Measurements from ENCODE around the gene CYP2E1.
"Not testable (repeated sequence)": the region's sequence is repeated elsewhere in the genome, so short reads cannot be mapped to it uniquely, and the experiment has no call there.

The CYP2E1 gene

DNA sequence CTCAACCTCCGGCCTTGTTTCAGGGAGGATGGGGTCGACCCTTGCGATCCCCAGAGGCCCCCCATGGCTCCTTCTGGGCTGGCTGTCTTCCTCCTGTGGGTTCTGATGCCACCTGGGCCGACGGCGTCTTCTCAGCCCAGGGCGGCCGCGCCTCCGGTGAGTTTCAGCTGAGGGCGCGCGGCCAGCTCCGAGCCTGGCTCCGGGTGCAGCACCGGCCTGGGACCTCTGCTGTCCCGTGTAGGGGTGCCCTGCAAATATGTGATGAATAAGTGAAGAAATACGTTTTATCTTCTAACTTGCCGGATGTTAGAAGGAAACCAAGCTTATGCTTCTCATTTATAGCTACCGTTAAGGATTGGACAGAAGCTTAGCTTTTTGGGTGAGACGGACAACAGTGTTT is 42.6 kb downstream of the CYP2E1 start:
- not testable (repeated sequence) for H3K27me3 ChIP-seq (ENCODE audit: low read depth); H3K4me1 ChIP-seq; H3K4me3 ChIP-seq; DNase-seq (ENCODE audit: low spot score in 2 of 2); H3K9me3 ChIP-seq; H3K36me3 ChIP-seq (replicated peaks)
- in situ Hi-C loops (cut with MboI; ENCODE audit: low sequenced_read_pairs): loop anchor here (10.0 kb wide), 1 partner anchor 125 kb away; no protein-coding TSS in a partner anchor

DNA sequence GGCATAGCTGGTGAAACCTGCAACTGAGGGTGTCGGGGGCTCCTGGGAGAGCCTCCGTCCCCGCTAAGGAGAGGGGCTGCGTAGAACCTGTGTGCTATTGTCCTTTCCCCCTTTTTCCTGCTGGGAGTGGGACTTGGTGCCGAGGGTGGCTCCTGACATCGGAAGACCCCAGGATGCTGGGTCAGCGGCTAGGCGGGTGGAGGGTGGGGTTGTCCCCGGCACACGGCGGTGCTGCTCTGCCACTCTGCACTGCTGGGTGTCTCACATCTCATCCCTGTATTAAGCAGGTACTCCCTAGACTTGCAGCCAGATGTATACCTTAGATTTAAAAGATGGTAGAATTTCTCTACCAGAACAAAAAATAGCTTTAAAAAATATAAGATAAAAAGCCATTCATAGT is 44.9 kb downstream of the CYP2E1 start:
- not testable (repeated sequence) for H3K36me3 ChIP-seq (replicated peaks); H3K9me3 ChIP-seq; H3K4me1 ChIP-seq; H3K4me3 ChIP-seq; H3K27me3 ChIP-seq (ENCODE audit: low read depth); DNase-seq (ENCODE audit: low spot score in 2 of 2)
- in situ Hi-C loops (cut with MboI; ENCODE audit: low sequenced_read_pairs): loop anchor here (10.0 kb wide), 1 partner anchor 127 kb away; no protein-coding TSS in a partner anchor

DNA sequence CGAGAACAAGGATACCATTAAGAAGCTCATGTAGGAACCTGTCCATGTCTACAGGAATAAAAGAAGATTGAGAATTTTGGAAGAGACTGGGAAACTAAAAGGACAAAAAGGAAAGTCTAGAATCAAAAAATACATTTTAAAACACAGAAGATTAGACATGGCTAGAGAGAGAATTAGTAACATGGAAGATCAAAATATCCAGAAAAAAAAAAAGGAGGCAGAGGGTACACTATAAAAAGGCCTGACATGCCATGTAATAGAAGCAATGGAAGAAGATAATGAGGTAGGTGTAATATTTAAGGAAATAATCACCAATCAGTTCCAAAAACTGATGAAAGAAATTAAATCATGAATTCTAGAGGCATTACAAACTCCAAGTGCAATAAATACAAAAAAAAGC is 46.3 kb downstream of the CYP2E1 start:
- not testable (repeated sequence) for H3K9me3 ChIP-seq; H3K36me3 ChIP-seq (replicated peaks); H3K4me3 ChIP-seq; H3K27me3 ChIP-seq (ENCODE audit: low read depth); DNase-seq (ENCODE audit: low spot score in 2 of 2); H3K4me1 ChIP-seq
- in situ Hi-C loops (cut with MboI; ENCODE audit: low sequenced_read_pairs): loop anchor here (10.0 kb wide), 1 partner anchor 129 kb away; no protein-coding TSS in a partner anchor

DNA sequence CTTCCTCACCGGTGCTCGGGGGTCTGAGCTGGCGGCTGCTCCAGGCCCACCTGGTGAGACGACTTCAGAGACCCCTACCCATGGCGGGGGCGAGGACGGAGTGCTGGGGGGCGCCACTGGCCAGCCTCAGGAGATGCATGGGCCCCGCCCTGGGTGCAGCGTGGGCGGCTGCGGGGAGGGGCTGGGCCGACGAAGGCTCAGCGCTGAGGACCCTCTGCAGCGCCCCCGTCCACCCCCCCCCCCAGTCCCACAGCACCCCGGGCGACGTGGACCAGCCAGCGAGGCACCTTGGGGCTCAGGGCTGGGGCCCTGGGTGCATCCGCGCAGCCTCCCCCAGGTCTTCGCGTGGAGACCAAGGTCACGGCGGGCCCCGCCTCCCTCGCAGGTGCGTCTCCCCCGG is 49.9 kb downstream of the CYP2E1 start:
- in situ Hi-C loops (cut with MboI; ENCODE audit: low sequenced_read_pairs): loop anchor here (10.0 kb wide), 1 partner anchor 132 kb away; no protein-coding TSS in a partner anchor
- not testable (repeated sequence) for H3K4me3 ChIP-seq; DNase-seq (ENCODE audit: low spot score in 2 of 2)

More for the DNA sequence above, 49.9 kb downstream of the CYP2E1 start:
- H3K4me1 ChIP-seq; H3K27me3 ChIP-seq (ENCODE audit: low read depth); H3K9me3 ChIP-seq; H3K36me3 ChIP-seq (replicated peaks): not testable (repeated sequence)

Measured in HAP-1 (cell line).